Measurements from ENCODE around the gene SERTAD2. TPM values are rescaled to one million over a fixed set of nuclear protein-coding genes. Genes with fewer than 3 reads are reported as not detected.

SERTAD2 gene
- total RNA-seq, 6 experiments from 2014 or later = 3.7 to 14.4 (median 8.4) TPM

DNA sequence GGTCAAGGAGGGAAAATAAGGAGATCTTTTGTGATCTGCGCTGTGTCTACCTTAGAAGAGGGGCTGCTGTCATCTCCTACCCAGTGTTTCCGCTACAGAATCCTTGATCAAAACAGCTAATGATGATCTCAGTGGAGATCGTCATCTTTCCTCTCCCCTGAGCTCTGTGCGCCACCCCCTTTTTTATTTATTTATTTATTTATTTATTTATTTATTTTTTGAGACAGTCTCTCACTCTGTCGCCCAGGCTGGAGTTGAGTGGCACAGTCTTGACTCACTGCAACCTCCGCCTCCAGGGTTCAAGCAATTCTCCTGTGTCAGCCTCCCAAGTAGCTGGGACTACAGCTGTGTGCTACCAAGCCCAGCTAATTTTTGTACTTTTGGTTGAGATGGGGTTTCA lies 55.5 kb downstream of the SERTAD2 start:
- TF ChIP-seq, protein P1, sequence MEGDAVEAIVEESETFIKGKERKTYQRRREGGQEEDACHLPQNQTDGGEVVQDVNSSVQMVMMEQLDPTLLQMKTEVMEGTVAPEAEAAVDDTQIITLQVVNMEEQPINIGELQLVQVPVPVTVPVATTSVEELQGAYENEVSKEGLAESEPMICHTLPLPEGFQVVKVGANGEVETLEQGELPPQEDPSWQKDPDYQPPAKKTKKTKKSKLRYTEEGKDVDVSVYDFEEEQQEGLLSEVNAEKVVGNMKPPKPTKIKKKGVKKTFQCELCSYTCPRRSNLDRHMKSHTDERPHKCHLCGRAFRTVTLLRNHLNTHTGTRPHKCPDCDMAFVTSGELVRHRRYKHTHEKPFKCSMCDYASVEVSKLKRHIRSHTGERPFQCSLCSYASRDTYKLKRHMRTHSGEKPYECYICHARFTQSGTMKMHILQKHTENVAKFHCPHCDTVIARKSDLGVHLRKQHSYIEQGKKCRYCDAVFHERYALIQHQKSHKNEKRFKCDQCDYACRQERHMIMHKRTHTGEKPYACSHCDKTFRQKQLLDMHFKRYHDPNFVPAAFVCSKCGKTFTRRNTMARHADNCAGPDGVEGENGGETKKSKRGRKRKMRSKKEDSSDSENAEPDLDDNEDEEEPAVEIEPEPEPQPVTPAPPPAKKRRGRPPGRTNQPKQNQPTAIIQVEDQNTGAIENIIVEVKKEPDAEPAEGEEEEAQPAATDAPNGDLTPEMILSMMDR (IDR thresholded peaks at IDR 0.05) = no peak
- no peak for TF ChIP-seq POLR2A (IDR thresholded peaks at IDR 0.05)
- Histone ChIP-seq H3K27ac (no peak overlapping the region), H3K27me3 (no peaks in the 10 kb centered on the region), H3K4me3 (no peak overlapping the region), H3K4me1 (peaks cover 0 to 3% (median 0%) of the 10 kb centered on the region in 4 donors), H3K36me3 (no peaks in the 10 kb centered on the region), H3K9me3 (no peaks in the 10 kb centered on the region)
- no peak for ATAC-seq
- 92% methylated on average over 5 of the region's 6 CpGs for WGBS (ENCODE audit: insufficient coverage, low coverage, low lambda C conversion rate, missing lambda C conversion rate)
- DNase-seq = no peak
- intact Hi-C loops (cut with DNase I) = loop anchor here (10.0 kb wide), 1 partner anchor 267 kb away; no protein-coding TSS in a partner anchor

DNA sequence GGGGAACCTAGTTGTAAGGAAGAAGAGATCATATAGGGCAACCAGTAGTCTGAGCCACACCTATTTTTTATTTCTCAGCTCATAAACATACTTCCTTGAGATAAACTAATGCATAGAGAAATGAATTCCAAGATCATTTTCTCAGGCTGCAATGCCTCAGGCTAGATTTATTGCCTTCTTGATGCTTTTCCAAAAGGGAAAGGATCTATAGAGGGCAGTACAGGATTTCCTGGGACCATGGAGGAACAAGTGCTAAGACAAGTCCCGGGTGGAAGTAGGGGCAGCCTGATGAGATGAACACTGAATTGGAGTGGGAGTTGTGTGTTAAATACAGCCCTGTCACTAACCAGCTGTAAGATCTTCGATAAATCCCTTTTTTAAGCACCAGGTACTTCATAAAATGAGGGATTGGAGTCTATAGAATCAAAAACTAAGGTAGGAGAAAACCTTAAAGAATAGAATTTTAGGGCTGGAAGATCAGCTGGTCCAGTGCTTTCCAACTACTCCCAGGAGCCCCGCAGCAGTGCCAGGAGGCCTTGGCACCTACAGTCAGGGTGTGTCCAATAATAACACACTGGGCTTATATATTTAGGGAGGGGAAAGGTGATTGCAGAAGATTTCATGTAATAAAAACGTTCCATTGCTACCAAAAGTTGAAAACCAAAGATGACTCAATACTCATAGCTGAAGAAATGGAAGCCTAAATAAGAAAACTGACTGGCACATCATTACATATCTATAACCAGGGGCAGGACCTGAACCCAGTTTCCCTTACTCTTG lies 58.1 kb downstream of the SERTAD2 start:
- H3K9me3 ChIP-seq = no peaks in the 10 kb centered on the region
- no peaks in the 10 kb centered on the region for H3K4me1 ChIP-seq
- no peak overlapping the region for H3K27ac ChIP-seq
- no peak for TF ChIP-seq POLR2A (IDR thresholded peaks at IDR 0.05)
- TF ChIP-seq, protein P1 (IDR thresholded peaks at IDR 0.05) = peak in 3 of 4 donors; percentile 15 to 36 (median 20)
- ATAC-seq (peak; percentile 27 to 45 (median 44)), DNase-seq (no peak)
- no peaks in the 10 kb centered on the region for H3K27me3 ChIP-seq
- intact Hi-C loops (cut with DNase I) = loop anchor here (10.0 kb wide), 1 partner anchor 269 kb away; no protein-coding TSS in a partner anchor
- H3K4me3 ChIP-seq = no peak overlapping the region
- peaks cover 0 to 8% (median 5%) of the 10 kb centered on the region in 4 donors for H3K36me3 ChIP-seq
- 35% methylated on average over 4 of the region's 4 CpGs for WGBS (ENCODE audit: insufficient coverage, low coverage, low lambda C conversion rate, missing lambda C conversion rate)

DNA sequence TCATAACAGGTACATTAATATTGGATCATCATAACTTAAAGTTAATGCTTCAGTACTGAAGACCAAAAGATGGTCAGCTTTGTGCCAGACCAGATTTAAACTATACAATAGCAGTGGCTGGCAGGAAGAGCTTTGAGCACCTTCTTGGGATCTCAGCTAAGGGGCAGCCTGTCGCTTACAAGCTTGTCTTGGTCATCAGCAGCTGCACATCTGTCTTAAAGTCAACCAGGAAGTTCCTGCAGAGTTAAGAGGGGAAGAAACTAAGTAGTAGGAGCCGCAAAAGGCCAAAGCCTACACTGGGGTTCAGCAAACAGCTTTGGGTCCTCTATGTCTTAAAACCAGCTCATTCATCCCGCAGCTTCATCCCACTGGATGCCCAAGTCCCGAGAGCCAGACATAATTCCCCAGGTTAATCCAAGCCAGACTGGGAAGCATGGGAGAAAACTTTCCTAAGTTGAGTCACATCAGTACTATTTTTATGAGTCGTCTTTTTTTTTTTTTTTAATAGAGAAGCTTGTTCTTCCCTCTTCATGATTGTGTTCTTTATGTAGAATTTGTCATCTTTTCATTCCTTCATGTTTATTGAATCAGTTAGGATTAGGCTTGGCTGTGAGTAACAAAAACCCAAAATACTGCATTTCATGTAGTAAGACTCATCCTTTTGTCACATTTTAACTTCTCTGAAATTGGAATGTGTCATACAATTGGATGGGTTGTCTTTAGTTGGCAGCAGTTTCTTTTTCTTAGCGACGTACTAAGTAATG lies 59.3 kb downstream of the SERTAD2 start:
- Histone ChIP-seq H3K36me3 (peaks cover 0 to 11% (median 5%) of the 10 kb centered on the region in 4 donors), H3K9me3 (no peaks in the 10 kb centered on the region), H3K27ac (no peak overlapping the region), H3K27me3 (no peaks in the 10 kb centered on the region), H3K4me1 (no peaks in the 10 kb centered on the region), H3K4me3 (no peak overlapping the region)
- TF ChIP-seq, protein P1 (IDR thresholded peaks at IDR 0.05) = no peak
- 75% methylated on average over 6 of the region's 7 CpGs for WGBS (ENCODE audit: insufficient coverage, low coverage, low lambda C conversion rate, missing lambda C conversion rate)
- no peak for ATAC-seq
- intact Hi-C loops (cut with DNase I) = loop anchor here (10.0 kb wide), 1 partner anchor 270 kb away; no protein-coding TSS in a partner anchor
- no peak for DNase-seq

DNA sequence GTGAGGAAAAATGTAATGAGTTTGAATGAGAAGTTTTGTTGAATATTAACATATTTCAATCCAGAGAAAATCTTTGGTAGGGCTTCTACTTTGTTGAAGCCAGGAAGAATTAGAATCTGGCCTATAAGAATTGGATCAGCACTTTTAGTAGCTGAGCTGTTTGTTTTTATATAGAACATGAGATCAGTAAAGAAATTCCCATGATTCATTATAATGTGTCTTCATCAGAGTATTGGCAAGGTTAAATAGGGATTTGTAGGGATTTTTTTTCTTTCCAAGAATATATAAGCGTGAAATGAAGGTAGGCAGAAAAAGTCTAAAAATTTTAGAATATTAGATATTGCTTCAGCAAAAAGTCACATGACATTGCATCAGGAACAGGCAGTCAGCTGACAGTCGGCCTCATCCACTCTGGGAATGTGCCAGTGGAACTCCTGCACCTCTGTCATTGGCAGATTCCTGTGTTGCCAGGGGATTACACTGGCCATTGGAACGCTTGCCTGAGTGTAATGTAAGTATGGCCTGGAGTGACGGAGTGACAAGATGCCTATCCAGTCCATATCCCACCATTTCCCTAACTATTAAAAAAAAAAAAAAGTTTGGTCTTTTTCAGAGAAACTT lies 60.6 kb downstream of the SERTAD2 start:
- H3K4me3 ChIP-seq = no peak overlapping the region
- DNase-seq = peak in 1 of 3 donors; percentile 39
- peaks cover 0 to 11% (median 5%) of the 10 kb centered on the region in 4 donors for H3K36me3 ChIP-seq
- 83% methylated on average over 4 of the region's 4 CpGs for WGBS (ENCODE audit: insufficient coverage, low coverage, low lambda C conversion rate, missing lambda C conversion rate)
- no peaks in the 10 kb centered on the region for H3K4me1 ChIP-seq
- TF ChIP-seq, protein P1 (IDR thresholded peaks at IDR 0.05) = no peak
- no peak for TF ChIP-seq POLR2A (IDR thresholded peaks at IDR 0.05)
- intact Hi-C loops (cut with DNase I) = loop anchor here (10.0 kb wide), 1 partner anchor 272 kb away; no protein-coding TSS in a partner anchor
- H3K27me3 ChIP-seq = no peaks in the 10 kb centered on the region
- H3K9me3 ChIP-seq = no peaks in the 10 kb centered on the region
- H3K27ac ChIP-seq = no peak overlapping the region
- peak in 2 of 4 donors; percentile 77 to 81 for ATAC-seq

Data from right lobe of liver (tissue), 6 donors.